ENCODE results near the gene ZCCHC17. TPM values are rescaled to one million over a fixed set of nuclear protein-coding genes. Genes with fewer than 3 reads are reported as not detected.

The ZCCHC17 gene, protein sequence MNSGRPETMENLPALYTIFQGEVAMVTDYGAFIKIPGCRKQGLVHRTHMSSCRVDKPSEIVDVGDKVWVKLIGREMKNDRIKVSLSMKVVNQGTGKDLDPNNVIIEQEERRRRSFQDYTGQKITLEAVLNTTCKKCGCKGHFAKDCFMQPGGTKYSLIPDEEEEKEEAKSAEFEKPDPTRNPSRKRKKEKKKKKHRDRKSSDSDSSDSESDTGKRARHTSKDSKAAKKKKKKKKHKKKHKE
- total RNA-seq (2014; rRNA removed; shearing (Covaris generic)), result 56.1 and 58.2 TPM in 2 replicates

DNA sequence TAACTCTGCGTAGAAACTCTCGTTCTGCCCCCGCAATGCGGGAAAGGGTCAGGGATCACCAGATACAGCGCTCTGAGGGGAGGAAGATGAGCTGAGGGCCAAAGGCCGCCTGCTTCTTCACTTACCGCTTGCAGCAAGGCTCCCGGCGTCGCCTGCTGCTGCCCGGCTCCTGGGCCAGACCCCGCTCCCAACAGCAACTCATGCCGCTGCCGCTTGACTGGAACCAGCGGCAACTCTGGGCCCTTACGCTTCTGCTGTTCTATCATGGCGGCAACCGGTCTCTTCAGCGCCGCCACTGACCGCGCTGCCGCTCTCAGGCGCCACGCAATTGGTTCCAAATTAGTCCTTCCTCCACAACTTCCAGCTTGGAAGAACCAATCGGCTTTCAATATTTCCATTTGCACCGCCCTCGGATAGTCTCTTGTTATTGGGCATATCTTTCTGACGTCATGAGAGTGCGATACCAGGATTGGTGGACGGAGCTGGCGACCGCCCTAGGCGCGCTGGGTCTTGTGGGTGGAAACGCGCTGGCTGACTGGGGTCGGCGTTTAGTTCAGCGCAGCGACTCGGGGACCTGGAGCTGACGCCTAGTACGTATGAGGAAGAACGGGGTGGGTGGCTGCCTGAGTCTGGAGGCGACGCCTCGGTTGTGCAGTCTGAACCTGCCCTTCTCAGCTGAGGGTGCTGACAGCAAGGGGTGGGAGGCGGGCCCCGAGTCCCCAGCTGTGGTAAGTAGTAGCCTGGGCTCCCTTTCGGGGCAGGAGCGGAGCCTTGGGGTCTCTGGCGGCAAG, at the start of gene ZCCHC17, which contains the start of gene SNRNP40:
Gene ZCCHC17 (plus strand): TSS at position 547 of the 791 bp plus-strand sequence. CDS start 13,067 bp downstream, outside the sequence.
Gene SNRNP40 (minus strand): TSS at position 303 of the 791 bp plus-strand sequence. CDS start 37 bp downstream, at position 266.

GRCh38 chr1:31373056-31373896, 76.4 kb downstream of the ZCCHC17 start, which contains the start of gene FABP3:
TSS of gene FABP3 (minus strand) at chr1:31373076. CDS start at chr1:31373014, 62 bp downstream.

DNA sequence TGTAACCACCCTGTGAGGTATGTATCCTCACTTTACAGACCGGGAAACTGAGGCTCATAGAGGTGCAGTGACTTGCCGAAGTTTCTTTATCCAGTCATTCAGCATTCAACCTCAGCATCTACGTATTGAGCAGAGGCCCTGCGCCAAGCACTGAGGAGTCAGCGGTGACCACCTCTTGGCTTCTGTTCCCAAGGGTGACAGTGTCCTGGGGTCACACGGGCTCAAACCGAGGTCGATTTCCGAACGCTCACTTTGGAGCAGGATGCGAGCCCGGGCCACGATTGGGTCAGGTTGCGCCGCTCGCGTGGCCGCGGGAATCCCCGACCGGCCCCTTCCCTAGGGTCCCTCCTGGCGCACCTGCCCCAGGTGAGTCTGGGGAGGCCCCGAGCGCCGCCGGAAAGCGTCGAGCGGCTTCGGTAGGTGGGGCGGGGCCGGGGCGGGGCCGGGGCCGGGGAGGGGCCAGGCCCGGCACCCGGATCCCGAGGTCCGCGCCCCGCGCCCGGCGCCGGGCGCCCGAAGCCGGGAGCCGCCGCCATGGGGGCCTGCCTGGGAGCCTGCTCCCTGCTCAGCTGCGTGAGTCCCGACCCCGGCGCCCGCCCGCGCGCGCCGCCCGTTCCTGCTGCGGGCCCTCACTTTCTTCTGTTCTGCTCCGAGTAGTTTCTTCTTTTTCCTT, 116.0 kb downstream of the ZCCHC17 start, which contains the start of gene SERINC2:
Gene SERINC2 (plus strand): TSS at position 482 of the 673 bp plus-strand sequence. CDS start 53 bp downstream, at position 535.

Other genes with a start within 250 kb of the ZCCHC17 start
- gene PUM1, start 231.3 kb upstream of the ZCCHC17 start, total RNA-seq (2014; rRNA removed; shearing (Covaris generic)), result 44.7 and 66.9 TPM in 2 replicates
- gene NKAIN1, start 57.1 kb upstream of the ZCCHC17 start, total RNA-seq (2014; rRNA removed; shearing (Covaris generic)), result 0.50 and 1.4 TPM in 2 replicates
- 165 and 184 TPM in 2 replicates for gene SNRNP40, start 244 bp upstream of the ZCCHC17 start, total RNA-seq (2014; rRNA removed; shearing (Covaris generic))
- gene FABP3, start 76.0 kb downstream of the ZCCHC17 start, total RNA-seq (2014; rRNA removed; shearing (Covaris generic)), result 0.68 TPM in 1 of 2 replicates, not detected in the other
- gene SERINC2, start 116.2 kb downstream of the ZCCHC17 start, total RNA-seq (2014; rRNA removed; shearing (Covaris generic)), result 20.3 and 22.6 TPM in 2 replicates

All from A375 (cell line).